Measurements from ENCODE around the gene MTHFD1L. TPM values are rescaled to one million over a fixed set of nuclear protein-coding genes. Genes with fewer than 3 reads are reported as not detected.

MTHFD1L gene
- polyA plus RNA-seq, 2 of the 4 experiments (the other 2 are of a cell fraction): 27.2 to 63.2 TPM

GRCh38 chr6:151052021-151052646, 186.6 kb downstream of the MTHFD1L start:
- H3K9me3 ChIP-seq: peaks cover 5% of the 10 kb centered on the region; the same call in 1 of the 3 replicates
- TF ChIP-seq ZFP36 (IDR thresholded peaks at IDR 0.05; ENCODE audit: borderline replicate concordance, partially characterized antibody): no peak
- no peak for TF ChIP-seq MYC (IDR thresholded peaks at IDR 0.05; ENCODE audit: borderline replicate concordance, low read length)
- no peak for TF ChIP-seq ATOH8 (CRISPR knock-in tag; IDR thresholded peaks at IDR 0.05; ENCODE audit: low read depth)
- TF ChIP-seq NPAS2 (CRISPR knock-in tag; IDR thresholded peaks at IDR 0.05; ENCODE audit: borderline replicate concordance): no peak
- no peak for TF ChIP-seq CTCF (IDR thresholded peaks at IDR 0.05)
- TF ChIP-seq HES2 (IDR thresholded peaks at IDR 0.05): no peak
- TF ChIP-seq FOSL2 (IDR thresholded peaks at IDR 0.05): no peak
- no peak for TF ChIP-seq FOSL2 (CRISPR knock-in tag; IDR thresholded peaks at IDR 0.05)
- no peak for TF ChIP-seq SMC3 (IDR thresholded peaks at IDR 0.05)
- H3K4me1 ChIP-seq: peaks cover 23% of the 10 kb centered on the region; the same call in 2 of the 3 replicates
- 89% methylated on average over 12 of the region's 12 CpGs for WGBS (ENCODE audit: missing lambda C conversion rate)
- ATAC-seq (peak; percentile 24 to 62; a peak in 4 of 6 replicates), DNase-seq (ENCODE audit: low read depth in 1 of 2, low spot score in 1 of 2) (no peak), FAIRE-seq (no peak)
- ChIA-PET POLR2A (no interaction called here), CTCF (interaction anchor here (1.2 to 1.8 kb wide), 2 partner anchors 16 to 38 kb away, joined by 3 to 4 read pairs; no protein-coding TSS in a partner anchor)
- peak overlapping the region; percentile 38 to 57; a peak in 4 of 6 replicates for H3K27ac ChIP-seq
- H3K4me2 ChIP-seq: no peak overlapping the region
- no peak overlapping the region for H3K4me3 ChIP-seq

GRCh38 chr6:151054306-151054705, 188.8 kb downstream of the MTHFD1L start:
- no peaks in the 10 kb centered on the region for H3K9me3 ChIP-seq
- peaks cover 40% of the 10 kb centered on the region for H3K4me1 ChIP-seq
- DNase-seq (ENCODE audit: low read depth in 1 of 2, low spot score in 1 of 2): no peak
- ChIA-PET CTCF (interaction anchor here (1.0 to 2.3 kb wide), 2 partner anchors 40 to 270 kb away, joined by 4 to 9 read pairs; no protein-coding TSS in a partner anchor), POLR2A (no interaction called here)
- H3K4me3 ChIP-seq: no peak overlapping the region
- H3K4me2 ChIP-seq: no peak overlapping the region
- no peak for ATAC-seq
- TF ChIP-seq CHD2 (IDR thresholded peaks at IDR 0.05; ENCODE audit: low read length, partially characterized antibody): no peak
- no peak for TF ChIP-seq ZSCAN20 (CRISPR knock-in tag; IDR thresholded peaks at IDR 0.05)
- TF ChIP-seq TP53 (CRISPR knock-in tag; IDR thresholded peaks at IDR 0.05): no peak
- TF ChIP-seq EHF (CRISPR knock-in tag; IDR thresholded peaks at IDR 0.05): no peak
- no peak for TF ChIP-seq ESRRA (IDR thresholded peaks at IDR 0.05; ENCODE audit: borderline replicate concordance, low read length)
- no peak for TF ChIP-seq SREBF2 (IDR thresholded peaks at IDR 0.05)
- no peak for TF ChIP-seq CTCF (IDR thresholded peaks at IDR 0.05)
- no peak for TF ChIP-seq MAX (IDR thresholded peaks at IDR 0.05)
- TF ChIP-seq NPAS2 (CRISPR knock-in tag; IDR thresholded peaks at IDR 0.05; ENCODE audit: borderline replicate concordance): no peak
- TF ChIP-seq ZNF302 (CRISPR knock-in tag; IDR thresholded peaks at IDR 0.05): no peak
- TF ChIP-seq RNF2 (IDR thresholded peaks at IDR 0.05; ENCODE audit: borderline replicate concordance, low read depth): no peak
- no peak for TF ChIP-seq TFCP2L1 (CRISPR knock-in tag; IDR thresholded peaks at IDR 0.05)
- TF ChIP-seq BHLHE40 (IDR thresholded peaks at IDR 0.05; ENCODE audit: low read depth, low read length): no peak
- no peak for TF ChIP-seq RFX5 (IDR thresholded peaks at IDR 0.05)
- TF ChIP-seq REST (IDR thresholded peaks at IDR 0.05): no peak
- no peak for TF ChIP-seq CHD4 (IDR thresholded peaks at IDR 0.05; ENCODE audit: borderline replicate concordance)
- no peak for TF ChIP-seq GATA3 (IDR thresholded peaks at IDR 0.05; ENCODE audit: borderline replicate concordance)
- no peak for TF ChIP-seq NR3C1 (IDR thresholded peaks at IDR 0.05)
- 74% methylated on average over 8 of the region's 8 CpGs for WGBS (ENCODE audit: missing lambda C conversion rate)
- peak overlapping the region; percentile 26 to 47; a peak in 2 of 6 replicates for H3K27ac ChIP-seq
- no peak for FAIRE-seq
